Lower leg skin (tissue), 4 donors: ENCODE results near the gene ARID3B. TPM values are rescaled to one million over a fixed set of nuclear protein-coding genes. Genes with fewer than 3 reads are reported as not detected.
A peak's percentile ranks its signal among the peaks of the same experiment; 100 is the strongest.

ENCODE experiments used
- DNase-seq, 2 donors: peaks; one replicate each; pipeline ENCODE4 v3.0.0-alpha.2; 2019; ENCODE audit warnings: low spot score in 2 of 2
- H3K4me3 ChIP-seq: fragments of 200-600 bp; sonication (generic); 2 replicates; pipeline ENCODE4 v1.5.1; 2017; ENCODE audit warnings: mild to moderate bottlenecking, low read depth; ENCODE audit not compliant: poor library complexity, severe bottlenecking
- CTCF ChIP-seq, 3 donors: fragments of 450-650 bp; IDR thresholded peaks; one replicate each; pipeline ENCODE4 v1.5.1; 2016; ENCODE audit warnings: antibody characterized with exemption in 3 of 3, mild to moderate bottlenecking in 3 of 3, moderate library complexity in 2 of 3
- POLR2A ChIP-seq, 2 donors: fragments of 450-650 bp; IDR thresholded peaks; one replicate each; pipeline ENCODE4 v1.6.1; 2016 to 2017; ENCODE audit warnings: antibody characterized with exemption in 2 of 2, mild to moderate bottlenecking in 1 of 2, moderate library complexity in 1 of 2
- WGBS, 2 donors: methylation state at CpG; one replicate each; pipeline ENCODE4 v1.1.5; 2018; 5-methylcytosine and 5-hydroxymethylcytosine counted together
- intact Hi-C: fragments of 100-400 bp; cut with DNase I; formaldehyde crosslinking; loops from one replicate; pipeline ENCODE4 v1.15.0; 2023; ENCODE audit warnings: low total_unique reads
- total RNA-seq, 4 donors: library from RNA; depleted of rRNA; stranded (reverse); fragments of >200 nt; gene quantifications; one replicate each; pipeline ENCODE4 v1.1.0, GENCODE V29; 2016

ARID3B gene
- total RNA-seq = 1 to 10 TPM; 4.9 to 6.3 (median 6.1) TPM

- H3K4me3 ChIP-seq = peak within 1 kb of the TSS; percentile 64
- intact Hi-C loops = loop anchor here (10.0 kb wide), 2 partner anchors 224 to 804 kb away; partner anchors contain the start of gene NEIL1
- WGBS, 2 donors = 1 to 2% methylated on average over 48 to 68 of the region's 73 CpGs
- TF ChIP-seq CTCF (IDR thresholded peaks at IDR 0.05) (no peak), POLR2A (IDR thresholded peaks at IDR 0.05) (no peak)
- DNase-seq = peak; percentile 96 to 99
These were observed at the start of gene ARID3B for GRCh38 chr15:74540761-74541493. Gene ARID3B, plus strand, starts transcription at chr15:74541220. Its CDS starts 2,717 bp downstream, at chr15:74543937.

GRCh38 chr15:74496648-74497047, 44.4 kb upstream of the ARID3B start:
- no peak for TF ChIP-seq CTCF (IDR thresholded peaks at IDR 0.05)
- TF ChIP-seq POLR2A (IDR thresholded peaks at IDR 0.05) = no peak
- intact Hi-C loops = loop anchor here (10.0 kb wide), 1 partner anchor 122 kb away; no protein-coding TSS in a partner anchor
- DNase-seq = no peak
- 83 to 86% methylated on average over 3 of the region's 3 CpGs for WGBS, 2 donors
- H3K4me3 ChIP-seq = no peak overlapping the region

- intact Hi-C loops = loop anchor here (10.0 kb wide), 1 partner anchor 123 kb away; no protein-coding TSS in a partner anchor
- WGBS, 2 donors = 65 to 66% methylated on average over 2 of the region's 2 CpGs
- DNase-seq = no peak
- no peak overlapping the region for H3K4me3 ChIP-seq
- TF ChIP-seq CTCF (IDR thresholded peaks at IDR 0.05) (no peak), POLR2A (IDR thresholded peaks at IDR 0.05) (no peak)
These were observed 43.4 kb upstream of the ARID3B start for GRCh38 chr15:74497584-74497983.

- intact Hi-C loops = loop anchor here (10.0 kb wide), 1 partner anchor 125 kb away; no protein-coding TSS in a partner anchor
- 90 to 94% methylated on average over 2 of the region's 2 CpGs for WGBS, 2 donors
- no peak overlapping the region for H3K4me3 ChIP-seq
- no peak for TF ChIP-seq POLR2A (IDR thresholded peaks at IDR 0.05)
- TF ChIP-seq CTCF (IDR thresholded peaks at IDR 0.05) = no peak
- DNase-seq = no peak
These were observed 41.7 kb upstream of the ARID3B start for GRCh38 chr15:74499366-74499765.

GRCh38 chr15:74500401-74500800, 40.6 kb upstream of the ARID3B start:
- no peak for DNase-seq
- intact Hi-C loops = no loop called here
- H3K4me3 ChIP-seq = no peak overlapping the region
- WGBS, 2 donors = 92 to 97% methylated on average over 2 of the region's 2 CpGs
- no peak for TF ChIP-seq POLR2A (IDR thresholded peaks at IDR 0.05)
- TF ChIP-seq CTCF (IDR thresholded peaks at IDR 0.05) = no peak
